HG03064 (cell line): ENCODE results near the gene PABPN1.

ENCODE experiments used
- ATAC-seq: cut with Tn5 transposase; IDR thresholded peaks from one replicate; pipeline ENCODE4 v1.9.1; 2021; ENCODE audit warnings: low read depth; ENCODE audit not compliant: unreplicated experiment

PABPN1 gene

GRCh38 chr14:23357261-23357660 lies 36.0 kb downstream of the PABPN1 start:
- ATAC-seq = no peak

DNA sequence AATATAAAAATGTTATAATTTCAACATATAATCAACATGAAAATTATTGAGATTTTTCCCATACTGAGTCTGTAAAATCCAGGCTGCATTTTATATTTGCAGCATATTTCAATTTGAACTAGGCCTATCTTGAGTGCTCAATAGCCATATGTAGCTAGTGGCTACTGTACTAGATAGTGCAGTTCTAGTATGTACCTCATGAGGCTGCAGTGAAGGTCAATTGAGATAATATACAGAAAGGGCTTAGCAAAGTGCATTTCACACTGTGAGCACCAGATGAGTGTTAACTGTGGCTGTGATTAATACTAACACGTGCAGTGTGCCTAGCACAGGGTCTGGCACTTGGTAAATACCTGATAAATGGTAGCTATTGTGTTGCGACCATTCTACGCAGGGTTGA lies 36.8 kb downstream of the PABPN1 start:
- no peak for ATAC-seq

DNA sequence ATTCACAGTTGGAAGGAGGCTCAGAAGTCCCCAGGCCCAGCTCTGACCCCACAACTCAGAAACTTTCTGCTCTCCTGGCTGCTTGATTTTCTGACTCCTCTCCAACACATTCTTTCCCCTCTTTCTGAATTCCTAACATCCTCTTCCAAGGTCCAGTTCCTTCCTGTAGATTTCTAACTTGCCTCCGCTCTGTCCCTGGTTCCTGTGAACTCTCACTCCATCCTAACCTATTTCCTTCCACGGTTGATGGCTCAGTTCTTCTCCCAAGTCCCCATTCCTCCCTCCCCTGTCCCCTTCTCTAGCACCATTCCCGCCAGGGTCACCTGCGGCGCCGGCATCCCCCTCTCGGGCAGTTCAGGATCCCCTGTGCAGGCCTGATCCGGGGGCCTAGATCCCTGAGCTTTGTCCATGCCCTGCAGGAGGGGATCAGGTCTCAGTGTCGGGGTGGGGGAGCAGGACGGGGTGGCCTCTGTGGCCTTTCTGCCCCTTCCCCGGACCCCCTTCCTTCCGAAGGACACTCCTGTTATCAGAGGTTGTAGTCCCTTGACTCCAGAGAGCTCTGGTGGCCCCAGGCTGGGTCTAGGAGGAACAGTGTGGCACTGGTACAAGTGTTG lies 37.4 kb downstream of the PABPN1 start:
- no peak for ATAC-seq

GRCh38 chr14:23359167-23359626 lies 37.9 kb downstream of the PABPN1 start:
- ATAC-seq = no peak

- no peak for ATAC-seq
Observed at GRCh38 chr14:23359722-23360447, 38.6 kb downstream of the PABPN1 start.

GRCh38 chr14:23360496-23360895 lies 39.2 kb downstream of the PABPN1 start:
- no peak for ATAC-seq

DNA sequence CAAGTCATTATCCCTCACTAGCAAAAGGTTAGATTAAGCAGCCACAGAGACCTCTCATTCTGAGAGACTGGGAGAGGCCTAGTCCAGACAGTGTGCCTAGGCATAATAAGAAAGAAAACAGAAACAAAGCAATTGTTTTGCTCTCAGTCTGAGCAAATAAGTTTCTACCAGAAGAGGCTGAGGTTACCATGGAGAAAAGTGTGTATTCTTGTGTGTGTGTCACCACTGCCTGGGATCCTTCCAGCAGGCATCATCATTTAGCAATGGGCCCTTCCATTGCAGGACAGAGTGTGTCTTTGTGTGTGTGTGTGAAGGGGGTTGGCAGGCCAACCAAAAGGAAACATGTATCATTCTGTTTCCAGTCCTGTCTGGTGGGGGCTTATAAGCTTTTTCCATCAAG lies 40.1 kb downstream of the PABPN1 start:
- ATAC-seq = no peak

DNA sequence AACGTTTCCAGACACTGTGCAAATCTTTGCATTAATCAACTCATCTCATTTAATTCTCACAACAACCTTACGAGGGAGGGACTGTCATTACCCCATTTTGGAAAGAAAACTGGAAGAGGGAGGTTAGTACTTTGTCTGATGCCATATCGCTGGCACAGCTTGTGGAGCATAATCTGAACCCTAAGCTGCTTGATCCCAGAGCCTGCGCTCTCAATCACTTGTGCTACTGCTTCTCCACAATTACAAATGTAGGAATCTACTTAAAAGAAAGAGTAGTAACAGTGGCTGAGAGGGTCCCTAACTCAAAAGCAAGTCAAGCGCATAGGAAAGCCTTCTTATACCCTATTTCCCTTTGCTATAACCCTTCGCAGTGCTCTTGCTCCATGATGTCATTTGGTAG lies 40.5 kb downstream of the PABPN1 start:
- ATAC-seq = no peak

- no peak for ATAC-seq
Observed at GRCh38 chr14:23362200-23362599, 40.9 kb downstream of the PABPN1 start.

GRCh38 chr14:23364164-23365035 lies 43.1 kb downstream of the PABPN1 start:
- no peak for ATAC-seq

DNA sequence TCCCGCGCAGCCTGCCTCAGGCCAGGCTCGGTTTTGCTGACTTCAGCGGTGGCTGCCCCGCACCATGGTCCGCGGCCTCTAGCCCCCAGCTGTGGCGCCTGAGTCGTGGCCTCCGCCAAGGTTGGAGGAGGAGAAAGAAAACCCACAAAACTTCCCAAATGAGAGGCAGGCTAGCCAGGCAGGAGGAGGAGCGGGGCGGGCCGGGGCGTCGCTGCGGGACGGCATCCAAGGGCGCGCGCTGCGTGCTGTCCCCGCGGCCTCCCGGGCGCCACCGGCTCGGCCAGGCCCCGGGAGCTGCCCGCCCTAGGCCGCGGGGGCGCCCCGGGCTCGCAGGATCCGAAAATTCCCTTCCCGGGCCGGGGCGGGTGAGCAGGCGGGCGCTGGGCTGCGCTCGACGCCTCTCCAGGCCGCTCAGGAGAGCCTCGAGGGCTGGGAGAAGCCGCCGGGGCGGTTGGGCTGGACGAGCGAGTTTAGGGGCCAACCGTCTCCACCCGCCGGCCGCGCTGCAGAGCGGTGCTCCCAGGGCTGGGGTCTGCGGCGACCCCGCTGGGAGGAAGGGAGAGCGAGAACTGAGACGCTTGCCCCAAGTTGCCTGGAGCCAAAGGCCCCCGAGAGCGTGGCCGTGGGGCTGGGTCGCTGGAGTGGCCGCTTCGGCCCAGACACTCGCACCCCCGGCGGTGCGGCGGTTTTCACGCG lies 43.9 kb downstream of the PABPN1 start, which contains the start of gene EFS:
Gene EFS (minus strand): TSS at position 137 of the 696 bp plus-strand sequence. CDS start 147 bp downstream, outside the sequence.
- ATAC-seq = no peak

GRCh38 chr14:23365732-23366425 lies 44.6 kb downstream of the PABPN1 start:
- ATAC-seq = no peak

GRCh38 chr14:23366426-23366921 lies 45.2 kb downstream of the PABPN1 start:
- no peak for ATAC-seq

DNA sequence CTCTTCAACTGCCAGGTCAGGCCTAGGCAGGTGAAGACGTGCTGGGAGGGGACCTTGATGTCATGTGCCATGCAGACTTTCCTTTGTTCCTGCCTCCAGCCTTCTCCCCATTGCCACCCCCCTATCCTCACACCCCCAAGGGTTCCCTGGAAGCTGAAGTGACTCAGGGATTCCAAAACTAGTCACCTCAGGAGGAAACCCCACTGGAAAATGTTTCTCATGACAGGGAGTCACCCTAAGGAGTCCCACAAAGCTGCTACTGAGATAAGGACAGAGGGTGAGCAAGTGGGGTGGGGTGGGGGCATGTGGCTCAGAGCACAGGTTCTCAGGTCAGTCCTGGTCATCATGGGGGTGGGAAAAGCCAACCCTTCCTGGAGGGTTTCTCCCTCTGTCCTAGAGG lies 49.0 kb downstream of the PABPN1 start:
- no peak for ATAC-seq

DNA sequence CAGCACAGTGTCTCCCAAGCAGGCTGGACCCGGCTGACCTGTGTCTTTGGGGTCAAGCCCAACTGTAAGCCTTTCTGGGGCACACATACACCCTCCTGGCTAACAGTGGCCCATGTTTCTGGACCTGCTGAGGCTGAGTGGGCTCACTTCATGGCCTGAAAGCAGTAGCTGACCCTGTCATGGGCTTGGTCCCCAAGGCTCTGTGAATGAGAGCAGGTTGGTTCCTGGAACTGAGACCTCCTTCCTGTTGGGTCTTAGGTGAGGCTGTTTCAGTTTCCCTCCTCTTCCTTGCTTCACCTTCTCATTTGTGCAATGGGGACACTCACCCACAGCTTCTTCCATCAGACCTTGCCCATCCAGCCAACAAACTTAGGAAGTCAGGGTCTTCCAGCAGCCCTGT lies 50.6 kb downstream of the PABPN1 start:
- ATAC-seq = no peak

DNA sequence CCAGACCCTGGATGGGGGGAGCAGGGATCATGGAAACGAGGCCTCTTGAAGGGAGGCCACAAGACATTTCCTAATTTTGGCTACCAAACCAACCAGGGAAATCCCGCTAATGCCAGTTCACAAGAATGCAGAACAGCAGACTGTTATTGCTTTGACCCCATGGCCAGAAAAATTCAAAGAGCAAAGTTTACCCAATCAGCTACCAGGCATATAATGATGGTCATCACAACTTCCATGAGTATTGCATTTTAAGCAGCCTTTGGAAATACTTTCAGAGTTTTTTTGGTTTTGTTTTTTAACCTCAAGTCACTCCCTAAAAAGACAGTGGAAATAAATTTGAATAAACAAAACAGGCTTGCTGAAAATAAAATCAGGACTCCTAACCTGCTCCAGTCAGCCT lies 51.3 kb downstream of the PABPN1 start, which contains the start of gene IL25:
Gene IL25 (plus strand): TSS at position 301 of the 400 bp plus-strand sequence.
- no peak for ATAC-seq

DNA sequence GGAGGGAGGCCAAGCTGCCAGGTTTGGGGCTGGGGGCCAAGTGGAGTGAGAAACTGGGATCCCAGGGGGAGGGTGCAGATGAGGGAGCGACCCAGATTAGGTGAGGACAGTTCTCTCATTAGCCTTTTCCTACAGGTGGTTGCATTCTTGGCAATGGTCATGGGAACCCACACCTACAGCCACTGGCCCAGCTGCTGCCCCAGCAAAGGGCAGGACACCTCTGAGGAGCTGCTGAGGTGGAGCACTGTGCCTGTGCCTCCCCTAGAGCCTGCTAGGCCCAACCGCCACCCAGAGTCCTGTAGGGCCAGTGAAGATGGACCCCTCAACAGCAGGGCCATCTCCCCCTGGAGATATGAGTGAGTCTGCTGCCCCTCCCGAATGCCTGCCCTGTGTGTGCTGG lies 51.8 kb downstream of the PABPN1 start:
- no peak for ATAC-seq
